C4-2B (cell line): Measurements from ENCODE around the gene XKR3.

Experiments
- ZFX ChIP-seq: fragments of 450-650 bp; IDR thresholded peaks from 2 replicates; pipeline ENCODE4 v1.6.1; 2017
- TF ChIP-seq, protein P1 (sequence below): fragments of 450-650 bp; conservative IDR thresholded peaks from 2 replicates; pipeline ENCODE4 v1.5.1; 2017; ENCODE audit warnings: mild to moderate bottlenecking

DNA sequence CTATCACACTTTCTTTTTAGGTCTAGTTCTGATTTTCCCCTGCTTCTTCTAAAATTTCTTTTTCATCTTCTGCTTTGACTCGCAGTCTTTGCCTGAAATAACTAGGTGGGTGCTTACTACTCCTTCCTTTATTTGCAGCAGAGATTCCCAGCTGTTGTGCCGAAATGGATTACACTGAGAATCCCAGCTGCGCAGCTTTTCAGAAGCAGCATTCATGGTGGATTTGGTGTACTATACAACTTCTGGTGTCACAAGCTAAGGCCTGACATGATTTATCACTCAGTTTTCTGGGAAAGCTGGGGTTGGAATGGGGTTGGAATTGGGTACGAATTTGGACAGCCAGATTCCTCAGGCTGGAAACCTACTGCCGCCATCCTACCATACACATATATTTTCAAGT lies 6.0 kb upstream of the XKR3 start:
- TF ChIP-seq, protein P1, sequence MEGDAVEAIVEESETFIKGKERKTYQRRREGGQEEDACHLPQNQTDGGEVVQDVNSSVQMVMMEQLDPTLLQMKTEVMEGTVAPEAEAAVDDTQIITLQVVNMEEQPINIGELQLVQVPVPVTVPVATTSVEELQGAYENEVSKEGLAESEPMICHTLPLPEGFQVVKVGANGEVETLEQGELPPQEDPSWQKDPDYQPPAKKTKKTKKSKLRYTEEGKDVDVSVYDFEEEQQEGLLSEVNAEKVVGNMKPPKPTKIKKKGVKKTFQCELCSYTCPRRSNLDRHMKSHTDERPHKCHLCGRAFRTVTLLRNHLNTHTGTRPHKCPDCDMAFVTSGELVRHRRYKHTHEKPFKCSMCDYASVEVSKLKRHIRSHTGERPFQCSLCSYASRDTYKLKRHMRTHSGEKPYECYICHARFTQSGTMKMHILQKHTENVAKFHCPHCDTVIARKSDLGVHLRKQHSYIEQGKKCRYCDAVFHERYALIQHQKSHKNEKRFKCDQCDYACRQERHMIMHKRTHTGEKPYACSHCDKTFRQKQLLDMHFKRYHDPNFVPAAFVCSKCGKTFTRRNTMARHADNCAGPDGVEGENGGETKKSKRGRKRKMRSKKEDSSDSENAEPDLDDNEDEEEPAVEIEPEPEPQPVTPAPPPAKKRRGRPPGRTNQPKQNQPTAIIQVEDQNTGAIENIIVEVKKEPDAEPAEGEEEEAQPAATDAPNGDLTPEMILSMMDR = no peak
- no peak for TF ChIP-seq ZFX
